K562 (cell line): ENCODE data around the gene SIRT4. TPM values are rescaled to one million over a fixed set of nuclear protein-coding genes. Genes with fewer than 3 reads are reported as not detected.

ENCODE experiments used
- ETV6 ChIP-seq, 3 experiments: fragments of 150-350 bp in 1 of 3; sonication (generic) in 1 of 3; formaldehyde crosslinking in 1 of 3; IDR thresholded peaks; 2 replicates each; pipeline versions ENCODE4 v1.6.1 to v1.8.0; 2014 to 2022; ENCODE audit warnings: borderline replicate concordance in 2 of 3, low read depth in 2 of 3, antibody characterized with exemption in 1 of 3, low read length in 1 of 3, mild to moderate bottlenecking in 1 of 3, missing genetic modification reagents in 1 of 3
- MAX ChIP-seq: sonication (generic); formaldehyde crosslinking; IDR thresholded peaks from 2 replicates; pipeline ENCODE4 v1.9.0; 2022; ENCODE audit warnings: mild to moderate bottlenecking, missing genetic modification reagents
- RREB1 ChIP-seq: fragments of 250-450 bp; sonication (Bioruptor Pico); IDR thresholded peaks from 2 replicates; pipeline ENCODE4 v1.4.0; 2020
- ZNF318 ChIP-seq, 2 experiments: fragments of 450-650 bp; IDR thresholded peaks; 2 replicates each; pipeline ENCODE4 v1.6.1; 2016; ENCODE audit warnings: mild to moderate bottlenecking in 2 of 2, borderline replicate concordance in 1 of 2, low read depth in 1 of 2, moderate library complexity in 1 of 2
- polyA plus RNA-seq, 8 experiments: library from polyadenylated mRNA; depleted of rRNA in 4 of 8; stranded (reverse) in 5 of 8; unstranded in 3 of 8; fragments of >200 nt; fragmentation: Nextera tagmentation in 2 of 8; fragmentation: Illumina TruSeq in 1 of 8; extraction: Ambion mirVana in 2 of 8; extraction: Trizol in 1 of 8; gene quantifications; 2 replicates each; pipeline versions ENCODE4 v1.2.1 to v1.2.3, GENCODE V29; 2011 to 2014; ENCODE audit warnings: inconsistent platforms in 1 of 8, missing spikeins in 1 of 8
- total RNA-seq, 7 experiments: library from RNA; depleted of rRNA in 6 of 7; stranded (reverse); fragments of >200 nt in 6 of 7; fragmentation: Illumina TruSeq in 2 of 7; extraction: Trizol in 2 of 7; gene quantifications; 2 replicates each; pipeline versions ENCODE4 v1.2.1 to v1.2.3, GENCODE V29; 2011 to 2021; ENCODE audit warnings: low replicate concordance in 1 of 7

The SIRT4 gene
- total and polyA plus RNA-seq, 9 of the 15 experiments (the other 6 are each of a cell fraction or from before 2014, with no cell fraction given) = 0.86 to 5.2 (median 2.4) TPM

- TF ChIP-seq ZNF318 (IDR thresholded peaks at IDR 0.05; ENCODE audit: borderline replicate concordance in 1 of 2, low read depth in 1 of 2) = 0 out of 4 replicates have a peak, but pooled peaks of 1 of the 2 experiments have one; percentile 21
- TF ChIP-seq ETV6 (IDR thresholded peaks at IDR 0.05; ENCODE audit: borderline replicate concordance in 1 of 2, low read depth in 2 of 2, low read length in 1 of 2) = no peak
- 0 out of 2 replicates have a peak, but pooled peaks have one; percentile 3 for TF ChIP-seq ETV6 (CRISPR knock-in tag; IDR thresholded peaks at IDR 0.05; ENCODE audit: borderline replicate concordance)
- peak; percentile 10; the same call in 1 of the 2 replicates for TF ChIP-seq MAX (CRISPR knock-in tag)
- TF ChIP-seq RREB1 (CRISPR knock-in tag) = no peak
- TF ChIP-seq, all 486 proteins: peak for 11
Measured at GRCh38 chr12:120266180-120266870, 35.8 kb upstream of the SIRT4 start (continued).
